Subcutaneous preadipocyte (primary cell): ENCODE results near the gene KLRC2. TPM values are rescaled to one million over a fixed set of nuclear protein-coding genes. Genes with fewer than 3 reads are reported as not detected.

ENCODE experiments used
- total RNA-seq: library from RNA; depleted of rRNA; stranded (reverse); fragments of >200 nt; gene quantifications from 2 replicates; pipeline ENCODE4 v1.2.3, GENCODE V29; 2012

Gene KLRC2
- total RNA-seq, result not detected in 2 replicates

GRCh38 chr12:10435816-10436215 lies at the start of gene KLRC2:
Gene KLRC2 (minus strand): TSS chr12:10436010. CDS start chr12:10435986, 24 bp downstream.

DNA sequence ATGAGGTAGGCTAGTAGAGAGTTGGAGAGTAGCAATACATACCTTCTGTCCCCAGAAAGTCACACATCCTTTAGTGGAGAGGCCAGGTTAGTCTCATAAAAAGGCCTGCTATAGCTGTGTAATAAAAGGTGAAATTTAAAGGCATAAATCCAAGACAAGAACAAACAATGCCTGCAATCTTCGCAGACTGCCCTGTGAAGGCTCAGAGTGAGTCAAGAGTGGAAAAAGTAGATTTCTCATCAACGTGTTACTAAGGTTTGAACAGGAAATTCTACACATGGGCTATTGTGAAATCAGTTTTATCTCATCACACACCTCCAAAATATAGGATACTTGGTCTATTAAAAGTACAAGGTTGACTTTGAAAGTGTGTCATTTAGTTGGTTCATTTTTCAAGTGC lies 17.3 kb upstream of the KLRC2 start, which contains the start of gene KLRC1:
KLRC1 (minus strand) TSS at position 222 of the 400 bp plus-strand sequence. CDS start 2,221 bp downstream, outside the sequence.

DNA sequence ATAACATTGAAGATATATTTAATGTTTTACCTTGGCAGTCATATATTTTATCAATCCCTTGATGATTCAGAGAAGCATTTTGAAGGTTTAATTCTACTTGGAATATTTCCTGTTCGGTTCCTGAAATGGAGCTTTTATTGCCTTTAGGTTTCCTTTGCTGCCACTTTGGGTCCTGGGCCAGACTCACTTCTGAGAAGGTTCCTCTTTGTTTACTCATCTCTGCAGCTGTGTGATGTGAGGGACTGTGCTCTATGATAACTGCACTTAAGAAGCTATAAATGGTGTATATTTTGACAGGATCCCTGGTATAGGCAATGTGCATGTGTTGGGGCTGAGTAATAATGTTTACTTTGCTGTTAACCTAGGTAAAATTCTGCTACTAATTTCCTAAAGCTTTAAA lies 15.5 kb downstream of the KLRC2 start, which contains the start of gene KLRC3:
KLRC3 (minus strand) TSS at position 262 of the 400 bp plus-strand sequence; CDS start at position 217, 45 bp downstream.

GRCh38 chr12:10409392-10409791 lies 26.4 kb downstream of the KLRC2 start, which contains the start of gene KLRC4:
Gene KLRC4 (minus strand): TSS chr12:10409757. CDS start chr12:10409575, 182 bp downstream.

GRCh38 chr12:10389904-10390303 lies 45.9 kb downstream of the KLRC2 start, which contains the start of gene KLRK1:
Gene KLRK1 (minus strand): TSS chr12:10390041. CDS start chr12:10388810, 1,231 bp downstream.

Other genes starting within 250 kb of the KLRC2 start
- 9.8 and 16.5 TPM in 2 replicates for gene GABARAPL1, start 223.1 kb downstream of the KLRC2 start, total RNA-seq
- gene KLRD1, start 128.1 kb downstream of the KLRC2 start, total RNA-seq, result under 0.01 TPM in 2 replicates
- gene KLRK1, start 46.0 kb downstream of the KLRC2 start, total RNA-seq, result not detected in 2 replicates
- not detected in 2 replicates for gene KLRC4, start 26.3 kb downstream of the KLRC2 start, total RNA-seq
- not detected in 2 replicates for gene KLRC3, start 15.4 kb downstream of the KLRC2 start, total RNA-seq
- not detected in 2 replicates for gene KLRC1, start 17.4 kb upstream of the KLRC2 start, total RNA-seq
- gene EIF2S3B, start 69.9 kb upstream of the KLRC2 start, total RNA-seq, result 1.6 and 6.2 TPM in 2 replicates
- 11.0 and 13.3 TPM in 2 replicates for gene MAGOHB, start 177.6 kb upstream of the KLRC2 start, total RNA-seq
- gene STYK1, start 238.0 kb upstream of the KLRC2 start, total RNA-seq, result 0.59 TPM in 1 of 2 replicates, not detected in the other